OCI-LY1 (cell line): ENCODE measurements around the gene CATSPER1.

ENCODE experiments used
- H2AFZ ChIP-seq: fragments of 200-600 bp; sonication (generic), shearing (Covaris generic); 2 replicates; pipeline ENCODE4 v1.6.0; 2014; ENCODE audit warnings: antibody characterized with exemption, mild to moderate bottlenecking, low read length
- H3F3A ChIP-seq: fragments of 200-600 bp; sonication (generic), shearing (Covaris generic); 2 replicates; pipeline ENCODE4 v1.6.0; 2014; ENCODE audit warnings: mild to moderate bottlenecking, antibody characterized with exemption, low read length, moderate library complexity; ENCODE audit not compliant: insufficient read depth
- H3K27ac ChIP-seq: fragments of 200-600 bp; sonication (generic); 2 replicates; pipeline ENCODE4 v1.5.1; 2014; ENCODE audit warnings: low read length, mixed run types, mild to moderate bottlenecking, low read depth; ENCODE audit not compliant: poor library complexity, severe bottlenecking
- H3K27me3 ChIP-seq: fragments of 200-600 bp; sonication (generic); 2 replicates; pipeline ENCODE4 v1.6.0; 2014; ENCODE audit warnings: antibody characterized with exemption, mild to moderate bottlenecking, low read length, moderate library complexity; ENCODE audit not compliant: insufficient read depth
- H3K36me3 ChIP-seq: fragments of 200-600 bp; sonication (generic); 2 replicates; pipeline ENCODE4 v1.6.1; 2014; ENCODE audit warnings: mild to moderate bottlenecking, antibody characterized with exemption, low read length, moderate library complexity, mixed read lengths; ENCODE audit not compliant: insufficient read depth
- H3K4me1 ChIP-seq: fragments of 200-600 bp; sonication (generic); 2 replicates; pipeline ENCODE4 v1.5.1; 2014; ENCODE audit warnings: mild to moderate bottlenecking, low read length, moderate library complexity; ENCODE audit not compliant: insufficient read depth, severe bottlenecking
- H3K4me2 ChIP-seq: fragments of 200-600 bp; sonication (generic), shearing (Covaris generic); 2 replicates; pipeline ENCODE4 v1.6.1; 2014; ENCODE audit warnings: low read length
- H3K4me3 ChIP-seq: fragments of 200-600 bp; sonication (generic); 2 replicates; pipeline ENCODE4 v1.5.1; 2014; ENCODE audit warnings: low read length, low read depth, mild to moderate bottlenecking, mixed read lengths; ENCODE audit not compliant: poor library complexity, severe bottlenecking
- H3K79me2 ChIP-seq: fragments of 200-600 bp; shearing (Covaris generic); 2 replicates; pipeline ENCODE4 v1.6.1; 2016; ENCODE audit warnings: mixed run types, low read length, mixed read lengths; ENCODE audit not compliant: insufficient read depth
- H3K9ac ChIP-seq: fragments of 200-600 bp; sonication (generic), shearing (Covaris generic); 2 replicates; pipeline ENCODE4 v1.6.1; 2014; ENCODE audit warnings: mild to moderate bottlenecking, low read length, mixed read lengths
- H3K9me2 ChIP-seq: fragments of 200-600 bp; sonication (generic), shearing (Covaris generic); 2 replicates; pipeline ENCODE4 v1.6.1; 2014; ENCODE audit warnings: low read depth, mild to moderate bottlenecking, low read length, mixed read lengths
- H3K9me3 ChIP-seq: fragments of 200-600 bp; shearing (Covaris generic); 2 replicates; pipeline ENCODE4 v1.6.1; 2014; ENCODE audit warnings: low read length, mixed read lengths
- H4K20me1 ChIP-seq: fragments of 200-600 bp; sonication (generic), shearing (Covaris generic); 2 replicates; pipeline ENCODE4 v1.6.0; 2016; ENCODE audit warnings: mild to moderate bottlenecking, low read length; ENCODE audit not compliant: insufficient read depth
- CTCF ChIP-seq: fragments of 200-600 bp; sonication (generic), shearing (Covaris generic); IDR thresholded peaks from 2 replicates; pipeline ENCODE4 v1.5.1; 2017; ENCODE audit warnings: mild to moderate bottlenecking, antibody characterized with exemption, low read length, moderate library complexity, mixed read lengths
- EZH2 ChIP-seq: fragments of 200-600 bp; sonication (generic), shearing (Covaris generic); IDR thresholded peaks from 2 replicates; pipeline ENCODE4 v1.8.0; 2017; ENCODE audit warnings: borderline replicate concordance, mixed run types, mild to moderate bottlenecking, antibody characterized with exemption, low read length, moderate library complexity, mixed read lengths

CATSPER1 gene

GRCh38 chr11:66064571-66064970 lies 38.3 kb upstream of the CATSPER1 start:
- Histone ChIP-seq H3K4me1 (peaks cover 14% of the 10 kb centered on the region), H3K9me2 (no peaks in the 10 kb centered on the region), H3K27me3 (no peaks in the 10 kb centered on the region), H3K36me3 (peaks cover 96% of the 10 kb centered on the region), H3K4me2 (no peak overlapping the region), H3F3A (peaks cover 11% of the 10 kb centered on the region), H4K20me1 (no peaks in the 10 kb centered on the region), H3K4me3 (no peak overlapping the region), H3K9ac (no peak overlapping the region), H3K27ac (no peak overlapping the region), H3K79me2 (no peaks in the 10 kb centered on the region), H2AFZ (no peak overlapping the region), H3K9me3 (0 out of 2 replicates have a peak, but pooled peaks cover 5% of the 10 kb centered on the region)
- TF ChIP-seq CTCF (no peak), EZH2 (no peak)

GRCh38 chr11:66063900-66064299 lies 37.6 kb upstream of the CATSPER1 start:
- Histone ChIP-seq H3K27ac (no peak overlapping the region), H3K9me3 (0 out of 2 replicates have a peak, but pooled peaks cover 5% of the 10 kb centered on the region), H2AFZ (no peak overlapping the region), H3F3A (peaks cover 6% of the 10 kb centered on the region), H3K79me2 (no peaks in the 10 kb centered on the region), H3K4me3 (no peak overlapping the region), H3K9ac (no peak overlapping the region), H3K27me3 (no peaks in the 10 kb centered on the region), H3K4me2 (no peak overlapping the region), H4K20me1 (no peaks in the 10 kb centered on the region), H3K36me3 (peaks cover 99% of the 10 kb centered on the region), H3K9me2 (no peaks in the 10 kb centered on the region), H3K4me1 (peaks cover 7% of the 10 kb centered on the region)
- TF ChIP-seq EZH2 (no peak), CTCF (no peak)

GRCh38 chr11:66062408-66062807 lies 36.1 kb upstream of the CATSPER1 start:
- peaks cover 96% of the 10 kb centered on the region for H3K36me3 ChIP-seq
- H2AFZ ChIP-seq, result no peak overlapping the region
- no peaks in the 10 kb centered on the region for H4K20me1 ChIP-seq
- H3K27ac ChIP-seq, result no peak overlapping the region
- no peak for TF ChIP-seq EZH2
- no peak for TF ChIP-seq CTCF
- H3K9ac ChIP-seq, result no peak overlapping the region
- H3K27me3 ChIP-seq, result no peaks in the 10 kb centered on the region
- no peaks in the 10 kb centered on the region for H3K79me2 ChIP-seq
- H3K9me3 ChIP-seq, result 0 out of 2 replicates have a peak, but pooled peaks cover 5% of the 10 kb centered on the region
- no peak overlapping the region for H3K4me2 ChIP-seq
- no peaks in the 10 kb centered on the region for H3K9me2 ChIP-seq
- H3F3A ChIP-seq, result no peaks in the 10 kb centered on the region; the same call in 1 of the 2 replicates
- no peaks in the 10 kb centered on the region for H3K4me1 ChIP-seq
- H3K4me3 ChIP-seq, result no peak overlapping the region
